NCI-H2171 (cell line): Measurements from ENCODE around the gene GCLC.

Experiments
- DNase-seq: peaks from one replicate; lab custom pipeline; 2025; lab: John Stamatoyannopoulos, UW

GCLC gene

DNA sequence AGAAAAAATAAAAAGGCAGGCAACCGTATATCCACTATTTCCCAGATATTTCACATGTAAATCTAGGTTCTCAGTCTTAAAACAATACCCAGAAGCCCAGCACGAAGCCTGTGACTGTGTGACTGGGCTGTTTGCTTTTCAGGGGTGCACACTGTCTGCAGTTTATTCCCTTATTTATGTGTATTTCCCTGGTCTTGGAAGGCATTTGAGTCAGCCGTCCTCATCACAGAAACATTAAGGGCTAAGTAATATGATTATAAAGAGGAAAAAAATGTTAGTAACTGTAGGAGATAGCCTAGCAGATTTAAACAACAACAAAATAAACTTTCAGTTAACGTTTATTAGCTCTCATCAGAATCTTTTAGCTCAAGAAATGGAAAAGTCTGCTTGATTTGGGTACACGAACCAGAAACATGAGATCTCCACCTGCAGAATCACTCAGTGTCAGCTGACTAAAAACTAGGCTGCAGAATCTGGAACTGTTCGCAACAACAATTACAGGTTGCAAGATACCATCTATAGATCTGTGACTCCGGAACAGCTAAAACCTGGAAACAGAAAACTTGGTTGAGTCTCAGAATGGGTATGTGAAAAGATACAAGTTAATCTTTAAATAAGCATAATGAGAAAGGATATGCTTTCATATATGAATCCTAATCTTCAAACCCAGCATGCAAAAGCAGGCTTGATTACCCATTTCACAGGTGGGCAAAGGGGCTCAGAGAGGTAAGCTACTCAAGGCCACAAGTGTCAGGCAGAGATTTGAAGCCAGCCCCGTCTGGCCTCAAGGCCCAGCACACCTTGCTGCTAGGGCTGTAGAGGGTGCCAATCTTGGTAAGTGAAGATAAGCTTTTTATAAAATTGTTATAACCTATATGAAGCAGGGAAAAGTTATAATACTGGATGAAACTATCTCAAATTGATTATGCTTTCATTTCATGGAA, 21.1 kb downstream of the GCLC start:
- DNase-seq = no peak

GRCh38 chr6:53520320-53520928, 24.5 kb downstream of the GCLC start:
- DNase-seq = no peak

DNA sequence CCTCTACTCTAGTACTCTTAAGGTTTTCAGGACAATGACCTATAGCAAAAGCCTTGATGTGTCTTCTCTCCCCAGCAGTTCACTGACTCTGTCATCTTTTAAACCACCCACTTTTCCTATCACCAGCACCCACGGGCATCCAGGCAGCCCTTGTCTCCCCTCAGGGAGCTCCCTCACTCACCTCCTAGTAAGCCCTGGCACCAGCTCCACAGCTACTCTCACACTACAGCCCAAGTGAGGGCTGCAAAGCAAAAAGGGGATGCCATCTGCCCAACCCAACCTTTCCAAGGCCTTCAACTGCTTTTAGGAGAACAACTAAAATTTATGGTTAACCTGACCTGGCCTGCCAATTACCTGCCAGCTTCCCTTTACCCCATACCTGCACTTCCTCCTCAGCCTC, 26.0 kb downstream of the GCLC start:
- DNase-seq = no peak

DNA sequence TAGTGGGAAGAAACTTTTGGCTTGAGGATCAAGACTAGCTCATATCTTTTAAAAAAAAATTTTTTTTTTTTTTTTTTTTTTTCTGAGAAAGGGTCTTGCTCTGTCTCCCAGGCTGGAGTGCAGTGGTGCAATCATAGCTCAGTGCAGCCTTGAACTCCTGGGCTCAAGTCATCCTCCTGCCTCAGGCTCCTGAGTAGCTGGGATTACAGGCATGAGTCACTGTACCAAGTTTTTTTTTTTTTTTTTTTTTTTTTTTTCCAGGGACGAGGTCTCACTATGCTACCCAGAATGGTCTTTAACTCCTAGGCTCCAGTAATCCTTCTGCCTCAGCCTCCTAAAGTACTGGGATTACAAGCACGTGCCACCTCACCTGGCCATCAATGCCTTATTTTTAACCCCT, 27.9 kb downstream of the GCLC start:
- no peak for DNase-seq

- no peak for DNase-seq
These were observed 30.2 kb downstream of the GCLC start for GRCh38 chr6:53514677-53515076.

DNA sequence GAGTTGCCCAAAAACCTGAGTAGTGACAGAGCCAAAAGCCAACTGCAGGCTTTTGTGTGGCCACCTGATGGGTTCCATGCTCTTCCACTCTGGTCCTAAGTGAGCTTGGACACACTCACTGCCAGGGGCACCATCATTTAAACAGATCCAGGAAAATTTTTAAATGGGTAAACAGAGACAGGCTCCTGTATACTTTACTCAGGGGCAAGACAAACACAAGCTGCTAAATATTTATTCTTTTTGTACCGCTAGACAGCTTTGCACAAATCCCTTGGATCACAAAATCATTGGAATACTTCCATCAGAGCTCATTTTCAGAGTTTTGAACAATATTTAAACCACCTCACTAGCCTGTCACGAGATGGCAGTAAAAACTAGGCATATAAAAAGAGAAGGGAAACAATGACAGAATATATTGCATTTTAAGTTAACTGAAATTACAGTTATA, 31.4 kb downstream of the GCLC start:
- DNase-seq = no peak

DNA sequence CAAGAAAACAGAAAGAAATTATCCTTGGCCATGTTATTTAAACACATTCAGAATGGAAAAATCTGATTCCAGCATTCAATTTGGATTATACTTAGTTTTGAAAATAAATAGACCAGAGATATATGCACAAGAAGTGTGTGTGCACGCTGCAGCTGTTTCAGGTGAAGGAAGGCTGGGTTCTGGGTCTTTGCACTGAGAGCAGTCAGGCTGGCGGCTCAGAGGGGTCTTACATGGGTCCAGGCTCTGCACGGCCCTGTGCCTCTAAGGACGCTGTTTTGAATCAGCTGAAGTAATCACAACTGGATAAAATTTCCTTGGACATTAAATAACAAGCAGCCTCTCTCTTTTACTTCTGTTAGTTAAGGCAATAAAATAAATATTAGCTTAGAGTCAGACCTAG, 31.8 kb downstream of the GCLC start:
- no peak for DNase-seq

DNA sequence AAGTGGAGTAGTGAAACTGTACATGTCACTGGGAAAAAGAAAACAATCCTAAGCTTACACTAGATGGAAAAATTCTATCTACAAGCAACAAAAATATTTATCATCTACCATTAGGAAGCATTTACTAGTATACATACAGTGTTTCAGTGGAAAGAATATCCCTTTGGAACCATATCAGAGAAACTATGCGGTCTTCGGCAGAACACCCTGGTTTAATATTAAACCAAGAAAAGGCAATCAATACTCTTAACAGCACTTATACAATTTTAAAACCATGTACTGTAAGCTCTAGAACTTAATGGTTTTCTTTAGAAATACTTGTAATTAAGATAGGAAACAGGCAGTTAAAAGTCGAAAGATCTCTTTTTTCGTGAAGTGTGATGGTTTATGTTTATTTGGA, 32.3 kb downstream of the GCLC start:
- DNase-seq = no peak

DNA sequence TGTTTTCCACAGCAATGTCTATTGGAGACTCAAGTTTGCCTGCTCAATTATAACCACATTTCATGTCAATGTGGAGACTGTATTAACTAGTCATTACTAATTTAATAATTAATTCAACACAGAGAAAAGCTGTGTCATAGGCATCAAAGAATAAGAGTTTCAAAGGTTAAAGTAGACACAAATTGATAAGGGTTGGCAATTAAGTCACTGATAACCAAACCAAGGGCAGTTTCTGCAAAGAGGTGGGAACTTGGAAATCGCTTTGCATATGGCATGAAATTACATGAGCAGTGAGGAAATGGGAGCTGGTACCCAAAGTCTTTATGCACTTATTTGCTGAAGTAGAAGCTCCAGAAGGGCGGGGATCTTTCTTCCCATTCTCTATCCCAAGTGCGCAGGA, 34.2 kb downstream of the GCLC start:
- no peak for DNase-seq

DNA sequence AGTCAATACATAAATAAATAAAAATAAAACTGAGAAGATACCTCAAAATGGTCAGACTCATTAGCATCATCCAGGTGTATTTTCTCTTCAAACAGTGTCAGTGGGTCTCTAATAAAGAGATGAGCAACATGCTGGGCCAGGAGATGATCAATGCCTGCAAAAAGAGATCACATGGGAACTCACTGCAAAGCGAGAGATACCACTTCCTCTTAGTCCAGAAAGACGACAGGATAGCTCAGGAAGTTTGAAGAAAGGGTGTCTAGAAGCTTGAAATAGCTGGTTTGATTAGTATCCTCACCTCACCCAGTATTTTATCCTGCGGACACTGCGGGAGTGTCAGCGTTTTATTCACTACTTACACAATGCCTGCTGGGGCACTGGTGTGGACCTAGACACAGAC, 38.0 kb downstream of the GCLC start:
- no peak for DNase-seq

DNA sequence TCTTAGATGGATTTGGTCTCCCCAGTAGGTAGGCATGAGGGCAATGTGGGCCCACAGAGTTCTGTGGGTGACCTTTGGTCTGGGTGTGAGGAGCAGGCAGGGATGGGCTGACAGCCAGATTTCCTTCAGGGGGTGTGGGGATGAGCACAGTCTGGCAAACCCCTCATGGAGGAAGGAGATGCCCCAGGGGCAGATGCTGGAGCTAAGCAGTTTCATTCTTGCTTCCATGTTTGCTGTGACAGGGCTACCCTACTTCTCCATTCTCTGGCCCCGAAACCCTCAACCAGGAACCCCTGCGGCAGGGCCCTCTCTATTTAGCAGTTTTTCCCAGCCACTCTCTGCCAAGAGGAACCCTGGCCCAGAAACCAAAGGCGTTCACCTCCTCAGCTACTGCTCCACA, 40.4 kb downstream of the GCLC start:
- no peak for DNase-seq

GRCh38 chr6:53503060-53503459, 41.8 kb downstream of the GCLC start:
- DNase-seq = no peak

DNA sequence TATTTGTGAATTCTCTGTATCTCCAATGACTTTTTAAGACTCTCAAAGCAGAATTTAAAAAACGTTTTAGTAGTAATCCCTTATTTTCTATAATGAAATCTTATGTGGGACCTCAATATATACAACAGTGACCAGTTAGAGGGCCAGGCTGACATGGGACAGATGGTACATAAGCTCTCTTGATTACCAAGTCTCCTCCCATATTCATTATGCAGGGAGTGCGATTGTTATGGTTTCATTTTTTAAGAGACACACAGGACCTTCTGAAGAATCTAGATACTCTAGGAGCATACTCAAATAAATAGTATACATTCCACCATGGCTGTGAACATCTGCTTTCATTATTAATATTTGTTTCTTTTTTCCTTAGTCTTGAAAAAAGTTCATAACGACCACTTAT, 43.5 kb downstream of the GCLC start:
- DNase-seq = no peak

DNA sequence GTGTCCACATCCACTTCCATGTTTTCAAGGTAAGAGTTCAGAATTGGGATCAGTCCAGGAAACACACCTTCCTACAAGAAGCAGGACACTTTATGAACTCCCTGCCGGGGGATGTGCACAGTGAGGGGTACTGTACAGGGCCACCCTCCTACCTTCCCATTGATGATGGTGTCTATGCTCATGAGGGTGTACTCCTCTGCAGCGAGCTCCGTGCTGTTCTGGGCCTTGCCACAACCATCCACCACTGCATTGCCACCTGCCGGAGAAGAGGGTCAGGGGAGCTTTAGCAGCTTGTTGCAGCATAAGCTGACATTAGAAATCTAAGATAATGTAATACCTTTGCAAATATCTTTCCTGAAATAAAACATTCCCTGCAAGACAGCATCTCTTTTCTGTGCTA, 44.8 kb downstream of the GCLC start:
- no peak for DNase-seq

DNA sequence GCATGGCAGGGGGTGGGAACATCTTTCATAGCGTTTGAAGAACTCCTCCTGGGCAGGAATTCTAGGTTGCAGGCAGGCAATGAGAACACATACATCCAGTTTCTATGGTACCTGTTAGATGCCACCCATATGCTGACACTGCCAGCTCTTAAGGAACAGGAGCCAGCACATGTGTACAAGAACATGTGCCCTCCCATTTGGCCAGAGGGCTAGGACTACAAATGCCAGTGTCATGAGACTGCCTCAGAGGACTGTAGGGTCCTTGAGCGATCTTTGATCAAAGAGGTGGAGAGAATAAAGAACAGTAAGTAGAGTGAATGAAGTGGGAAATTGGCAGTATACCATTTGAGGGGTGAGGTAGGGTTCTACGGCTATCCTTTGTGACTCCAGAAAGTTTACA, 45.8 kb downstream of the GCLC start:
- DNase-seq = no peak

DNA sequence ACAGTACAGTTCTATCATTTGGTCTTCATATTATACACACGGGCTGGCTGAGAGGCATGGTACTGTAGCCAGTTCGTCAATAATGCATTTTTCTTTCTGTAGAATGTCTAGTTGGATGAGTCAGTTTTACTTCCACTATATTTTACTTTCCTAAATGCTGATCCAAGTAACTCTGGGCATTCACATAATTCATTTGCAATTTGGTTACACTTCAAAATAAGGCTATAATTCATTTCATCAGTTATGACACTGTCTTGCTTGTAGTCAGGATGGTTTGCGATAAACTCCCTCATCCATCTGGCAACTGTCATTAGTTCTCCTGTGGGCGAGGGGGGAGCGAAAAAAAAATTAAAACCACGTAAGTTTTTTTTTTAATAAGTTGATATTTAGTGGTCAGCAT, 46.3 kb downstream of the GCLC start:
- no peak for DNase-seq

- DNase-seq = no peak
These were observed 47.0 kb downstream of the GCLC start for GRCh38 chr6:53497905-53498304.

- no peak for DNase-seq
These were observed 48.0 kb downstream of the GCLC start for GRCh38 chr6:53496797-53497375.

DNA sequence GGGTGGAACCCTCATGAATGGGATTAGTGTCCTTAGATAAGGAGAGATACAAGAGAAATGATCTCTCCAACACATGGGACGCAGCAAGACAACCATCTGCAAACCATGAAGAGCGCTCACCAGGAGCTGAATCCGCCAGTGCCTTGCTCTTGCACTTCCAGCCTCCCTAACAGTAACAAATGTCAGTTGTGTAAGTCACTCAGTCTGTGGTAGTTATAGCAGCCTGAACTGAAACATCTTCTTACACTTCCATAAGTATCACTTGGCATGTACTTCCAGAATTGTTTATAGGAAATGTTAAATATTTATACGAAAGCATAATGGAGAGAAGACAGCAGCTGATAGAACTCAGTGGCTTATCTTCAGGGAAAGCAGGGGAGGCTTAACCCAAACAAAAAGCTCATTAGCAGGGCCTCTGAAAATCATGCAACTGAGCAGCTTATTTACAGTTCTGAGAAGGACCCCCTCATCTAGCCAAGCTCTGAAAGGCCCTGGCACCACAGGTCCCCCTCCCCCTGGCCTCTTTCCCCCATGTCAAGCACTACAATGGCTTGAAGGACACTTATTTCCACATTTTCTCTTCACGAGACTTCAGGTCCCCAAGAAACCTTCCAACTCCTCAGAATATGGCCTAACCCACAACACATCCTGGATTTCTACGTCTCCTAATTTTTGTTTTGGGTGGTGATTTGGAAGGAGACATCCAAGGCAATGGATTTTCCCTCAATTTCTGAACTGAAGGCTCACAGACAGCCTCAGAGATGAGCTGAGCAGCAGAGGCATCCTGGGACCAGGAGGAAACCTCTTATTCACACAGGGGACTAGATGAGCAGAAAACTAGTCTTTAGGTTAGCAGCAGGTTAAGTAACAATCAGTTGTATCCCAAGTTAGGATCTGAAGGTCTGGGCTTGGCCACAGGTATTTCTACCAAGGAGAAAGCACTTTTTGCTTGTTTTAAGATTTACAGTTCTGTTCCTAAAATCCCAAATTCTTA, 49.1 kb downstream of the GCLC start:
- DNase-seq = no peak

DNA sequence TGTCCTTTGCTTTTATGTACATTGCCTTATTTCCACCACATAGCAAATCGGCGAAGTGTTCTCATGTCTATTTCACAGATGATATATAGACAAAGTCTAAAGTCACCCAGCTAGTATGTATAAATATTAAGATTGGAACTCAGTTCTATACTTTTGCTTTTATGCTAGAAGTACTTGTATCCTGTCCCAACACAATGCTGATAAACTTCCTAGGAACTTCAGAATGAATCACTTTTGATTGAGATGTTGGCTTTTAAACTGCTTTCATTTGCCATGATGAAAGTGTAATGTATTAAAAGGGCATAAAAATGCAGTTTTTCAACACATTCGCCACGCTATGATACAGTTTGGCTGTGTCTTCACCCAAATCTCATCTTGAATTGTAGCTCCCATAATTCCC, 50.8 kb downstream of the GCLC start:
- DNase-seq = no peak

GRCh38 chr6:53493635-53494025, 51.3 kb downstream of the GCLC start:
- DNase-seq = no peak
